T-helper 2 cell treated with Interferon-gamma antibody and Interleukin-4, amounts not matched to agents 5 μg/mL and 100 μg/mL, for 36 hours (primary cell): ENCODE measurements around the gene ADRA2B.
"Not testable (repeated sequence)": the region's sequence is repeated elsewhere in the genome, so short reads cannot be mapped to it uniquely, and the experiment has no call there.

Experiments used
- DNase-seq: peaks from one replicate; pipeline ENCODE4 v3.0.0; 2021; ENCODE audit warnings: low spot score
- H3K27ac Mint-ChIP-seq: one replicate; pipeline ENCODE4 v1.8.0; 2021; ENCODE audit warnings: mild to moderate bottlenecking, mixed read lengths
- H3K27me3 Mint-ChIP-seq: one replicate; pipeline ENCODE4 v1.8.0; 2021; ENCODE audit warnings: low read depth, mixed read lengths
- H3K36me3 Mint-ChIP-seq: one replicate; pipeline ENCODE4 v1.8.0; 2021; ENCODE audit warnings: low read depth, mixed read lengths
- H3K4me1 Mint-ChIP-seq: one replicate; pipeline ENCODE4 v1.8.0; 2021; ENCODE audit warnings: low read depth, mixed read lengths
- H3K4me3 Mint-ChIP-seq: one replicate; pipeline ENCODE4 v1.8.0; 2022; ENCODE audit warnings: mild to moderate bottlenecking, moderate library complexity, mixed read lengths
- H3K9me3 Mint-ChIP-seq: one replicate; pipeline ENCODE4 v1.8.0; 2021; ENCODE audit warnings: mixed read lengths

Gene ADRA2B

GRCh38 chr2:96145848-96146152 is 29.4 kb upstream of the ADRA2B start:
- H3K36me3 Mint-ChIP-seq, result peaks cover 21% of the 10 kb centered on the region
- peaks cover 60% of the 10 kb centered on the region for H3K4me1 Mint-ChIP-seq
- DNase-seq, result no peak
- peak overlapping the region; percentile 95 for H3K27ac Mint-ChIP-seq
- H3K9me3 Mint-ChIP-seq, result no peaks in the 10 kb centered on the region
- H3K27me3 Mint-ChIP-seq, result no peaks in the 10 kb centered on the region
- peak overlapping the region; percentile 76 for H3K4me3 Mint-ChIP-seq

DNA sequence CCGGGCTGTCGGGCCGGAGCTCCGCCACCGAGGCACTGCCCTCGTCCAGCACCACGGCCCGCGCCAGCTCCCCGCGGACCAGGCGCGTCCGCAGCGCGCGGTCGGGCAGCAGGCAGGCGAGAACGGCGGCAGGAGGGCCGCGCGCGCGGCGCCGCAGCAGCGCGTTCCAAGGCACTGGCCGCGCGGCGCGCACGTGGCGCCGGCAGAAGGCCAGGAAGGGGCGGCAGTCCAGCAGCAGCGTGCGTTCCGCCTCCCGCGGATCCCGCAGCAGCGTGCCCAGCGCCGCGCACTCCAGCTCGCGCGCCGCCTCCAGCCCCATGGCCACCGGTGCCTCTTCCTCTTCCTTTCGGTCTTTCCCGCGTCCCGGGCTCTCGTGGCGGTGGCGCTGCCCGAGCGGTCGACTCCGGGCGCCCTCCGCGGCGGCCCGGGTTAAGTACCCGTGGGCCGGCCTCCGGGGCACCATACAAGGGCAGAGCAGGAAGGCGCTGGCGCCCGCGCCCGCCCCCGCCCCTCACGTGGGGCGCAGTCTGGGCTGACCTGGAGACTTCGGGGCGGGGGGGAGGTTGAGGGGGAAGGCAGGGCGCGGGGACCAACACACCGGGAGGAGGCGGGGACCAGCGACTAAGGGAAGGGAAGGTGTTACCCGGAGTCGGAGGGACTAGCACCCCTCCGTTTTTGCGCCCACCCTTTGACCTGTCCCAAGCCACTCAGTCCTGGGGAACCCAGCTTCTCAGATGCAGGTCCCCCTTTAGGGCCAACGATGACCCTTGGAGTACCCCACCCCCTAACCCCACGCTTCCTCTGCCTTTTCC is 28.9 kb upstream of the ADRA2B start, which contains the start of gene DUSP2:
Gene DUSP2, minus strand, starts transcription at position 405 of the 812 bp plus-strand sequence. Its CDS starts 86 bp downstream, at position 319.
- H3K4me3 Mint-ChIP-seq, result peak within 1 kb of the TSS; percentile 93
- peaks cover 57% of the 10 kb centered on the region for H3K4me1 Mint-ChIP-seq
- H3K27ac Mint-ChIP-seq, result peak within 1 kb of the TSS; percentile 95
- peaks cover 21% of the 10 kb centered on the region for H3K36me3 Mint-ChIP-seq
- peak; percentile 96 for DNase-seq
- H3K9me3 Mint-ChIP-seq, result no peaks in the 10 kb centered on the region
- H3K27me3 Mint-ChIP-seq, result no peaks in the 10 kb centered on the region

DNA sequence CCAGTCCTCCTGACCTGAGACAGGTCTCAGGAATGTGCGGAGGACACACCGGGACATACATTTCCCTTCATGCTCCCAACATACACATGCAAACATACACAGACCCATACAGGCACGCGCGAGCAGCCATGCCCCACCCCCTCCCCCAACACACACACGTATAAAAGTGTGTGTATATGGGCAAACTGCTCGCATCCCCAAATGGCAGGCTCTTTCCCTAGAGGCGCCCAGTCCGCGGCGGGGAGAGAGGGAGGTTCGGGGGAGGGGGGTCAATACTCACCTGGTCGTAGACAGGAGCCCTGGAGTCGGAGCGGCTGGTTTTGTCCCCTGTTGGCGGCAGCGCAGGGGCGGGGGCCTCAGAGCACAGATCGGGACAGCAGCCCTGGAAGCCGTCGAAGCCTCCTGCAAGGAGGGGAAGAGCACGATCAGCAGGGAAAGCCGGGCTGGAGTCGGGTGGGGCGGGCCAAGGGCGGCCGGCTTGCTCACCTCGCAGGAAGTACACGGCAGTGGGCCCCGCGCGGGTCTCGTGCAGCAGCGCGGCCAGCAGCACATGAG is 28.2 kb upstream of the ADRA2B start:
- peaks cover 21% of the 10 kb centered on the region for H3K36me3 Mint-ChIP-seq
- no peak for DNase-seq
- H3K4me1 Mint-ChIP-seq, result peaks cover 57% of the 10 kb centered on the region
- peak overlapping the region; percentile 92 for H3K27ac Mint-ChIP-seq
- H3K9me3 Mint-ChIP-seq, result no peaks in the 10 kb centered on the region
- H3K27me3 Mint-ChIP-seq, result no peaks in the 10 kb centered on the region
- H3K4me3 Mint-ChIP-seq, result peak overlapping the region; percentile 93

DNA sequence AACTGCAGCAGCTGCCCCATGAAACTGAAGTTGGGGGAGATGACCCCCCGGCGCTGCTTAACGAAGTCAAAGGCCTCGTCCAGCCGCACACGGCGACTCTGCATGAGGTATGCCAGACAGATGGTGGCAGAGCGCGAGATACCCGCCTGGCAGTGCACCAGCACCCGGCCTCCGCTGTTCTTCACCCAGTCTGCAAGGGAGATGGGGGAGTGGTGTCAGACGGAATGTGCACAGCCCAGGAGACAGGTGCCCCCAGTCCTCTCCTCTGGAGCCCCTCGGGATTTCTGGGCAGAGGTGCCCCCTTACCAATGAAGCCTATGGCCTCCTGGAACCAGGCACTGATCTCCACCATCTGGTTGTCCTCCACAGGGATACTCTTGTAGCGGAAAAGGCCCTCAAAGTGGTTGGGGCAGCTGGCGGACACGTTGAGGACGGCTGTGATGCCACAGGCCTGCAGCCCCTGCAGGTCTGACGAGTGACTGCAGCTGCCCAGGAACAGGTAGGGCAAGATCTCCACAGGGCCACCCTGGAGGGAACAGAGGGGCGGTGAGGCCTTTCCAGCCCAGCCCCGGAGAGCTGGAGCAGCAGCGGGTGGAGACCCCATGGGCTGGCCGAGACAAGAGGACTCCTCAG is 27.6 kb upstream of the ADRA2B start:
- no peaks in the 10 kb centered on the region for H3K27me3 Mint-ChIP-seq
- DNase-seq, result peak; percentile 45
- peak overlapping the region; percentile 93 for H3K4me3 Mint-ChIP-seq
- H3K27ac Mint-ChIP-seq, result peak overlapping the region; percentile 92
- H3K9me3 Mint-ChIP-seq, result no peaks in the 10 kb centered on the region
- H3K36me3 Mint-ChIP-seq, result peaks cover 21% of the 10 kb centered on the region
- peaks cover 54% of the 10 kb centered on the region for H3K4me1 Mint-ChIP-seq

- DNase-seq, result no peak
- H3K36me3 Mint-ChIP-seq, result peaks cover 21% of the 10 kb centered on the region
- no peaks in the 10 kb centered on the region for H3K27me3 Mint-ChIP-seq
- peak overlapping the region; percentile 93 for H3K4me3 Mint-ChIP-seq
- peak overlapping the region; percentile 92 for H3K27ac Mint-ChIP-seq
- H3K4me1 Mint-ChIP-seq, result peaks cover 48% of the 10 kb centered on the region
- H3K9me3 Mint-ChIP-seq, result no peaks in the 10 kb centered on the region
These were observed 27.0 kb upstream of the ADRA2B start for GRCh38 chr2:96143231-96143847.

DNA sequence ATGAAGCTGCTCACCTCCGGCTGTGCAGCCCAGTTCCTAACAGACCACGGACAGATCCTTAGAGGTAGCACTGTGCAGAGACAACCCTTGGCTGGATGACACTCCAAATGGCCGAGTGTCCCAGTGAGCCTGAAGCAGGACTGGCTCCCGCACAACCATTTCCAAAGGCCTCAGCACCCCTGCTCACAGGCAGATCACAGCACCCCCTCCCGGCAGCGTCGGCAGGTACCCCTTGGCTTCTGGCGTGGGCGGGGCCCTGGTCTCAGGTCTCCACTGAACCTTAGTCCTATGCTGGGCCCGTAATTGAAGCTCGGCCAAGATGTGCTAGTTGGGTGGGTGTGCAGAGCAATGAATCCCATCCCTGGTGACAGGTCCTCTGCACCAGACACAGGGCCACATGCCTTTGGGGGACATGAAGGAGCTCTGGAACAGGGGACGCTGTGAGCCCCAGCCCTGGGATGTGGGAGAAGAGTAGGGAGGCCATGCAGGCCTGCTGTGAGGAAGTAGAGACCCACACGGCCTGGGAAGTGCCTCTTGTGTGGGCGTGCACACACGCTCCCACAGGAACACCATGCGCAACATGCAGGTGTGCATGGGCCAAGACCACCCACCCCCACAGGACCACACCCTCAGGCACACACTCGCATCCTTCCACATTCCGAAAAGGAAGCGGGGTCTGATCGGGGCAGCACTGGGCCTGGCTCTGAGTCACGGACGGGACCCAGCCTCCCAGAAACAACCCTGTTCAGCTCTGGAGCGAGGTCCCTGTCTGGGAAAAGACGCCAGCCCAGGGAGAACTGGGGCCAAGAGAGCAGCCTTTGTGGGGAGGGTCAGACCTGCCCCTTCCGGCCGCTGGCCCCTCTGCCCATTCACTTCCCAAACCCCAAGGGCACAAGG is 26.1 kb upstream of the ADRA2B start:
- H3K9me3 Mint-ChIP-seq, result no peaks in the 10 kb centered on the region
- peak; percentile 63 for DNase-seq
- peaks cover 39% of the 10 kb centered on the region for H3K4me1 Mint-ChIP-seq
- H3K27ac Mint-ChIP-seq, result peak overlapping the region; percentile 47
- H3K36me3 Mint-ChIP-seq, result peaks cover 21% of the 10 kb centered on the region
- peak overlapping the region; percentile 49 for H3K4me3 Mint-ChIP-seq
- no peaks in the 10 kb centered on the region for H3K27me3 Mint-ChIP-seq

GRCh38 chr2:96141624-96141967 is 25.2 kb upstream of the ADRA2B start:
- not testable (repeated sequence) for DNase-seq, H3K27me3 Mint-ChIP-seq, H3K4me3 Mint-ChIP-seq, H3K9me3 Mint-ChIP-seq, H3K27ac Mint-ChIP-seq
- peaks cover 21% of the 10 kb centered on the region for H3K36me3 Mint-ChIP-seq
- peaks cover 31% of the 10 kb centered on the region for H3K4me1 Mint-ChIP-seq

GRCh38 chr2:96140941-96141623 is 24.7 kb upstream of the ADRA2B start:
- Mint-ChIP-seq H3K27ac (no peak overlapping the region), H3K4me3 (no peak overlapping the region), H3K9me3 (no peaks in the 10 kb centered on the region), H3K36me3 (peaks cover 21% of the 10 kb centered on the region), H3K27me3 (no peaks in the 10 kb centered on the region), H3K4me1 (peaks cover 26% of the 10 kb centered on the region)
- DNase-seq, result no peak

GRCh38 chr2:96139181-96139758 is 22.9 kb upstream of the ADRA2B start:
- H3K4me1 Mint-ChIP-seq, result peaks cover 17% of the 10 kb centered on the region
- H3K27ac Mint-ChIP-seq, result no peak overlapping the region
- H3K36me3 Mint-ChIP-seq, result peaks cover 19% of the 10 kb centered on the region
- no peaks in the 10 kb centered on the region for H3K27me3 Mint-ChIP-seq
- no peak for DNase-seq
- no peak overlapping the region for H3K4me3 Mint-ChIP-seq
- H3K9me3 Mint-ChIP-seq, result no peaks in the 10 kb centered on the region

DNA sequence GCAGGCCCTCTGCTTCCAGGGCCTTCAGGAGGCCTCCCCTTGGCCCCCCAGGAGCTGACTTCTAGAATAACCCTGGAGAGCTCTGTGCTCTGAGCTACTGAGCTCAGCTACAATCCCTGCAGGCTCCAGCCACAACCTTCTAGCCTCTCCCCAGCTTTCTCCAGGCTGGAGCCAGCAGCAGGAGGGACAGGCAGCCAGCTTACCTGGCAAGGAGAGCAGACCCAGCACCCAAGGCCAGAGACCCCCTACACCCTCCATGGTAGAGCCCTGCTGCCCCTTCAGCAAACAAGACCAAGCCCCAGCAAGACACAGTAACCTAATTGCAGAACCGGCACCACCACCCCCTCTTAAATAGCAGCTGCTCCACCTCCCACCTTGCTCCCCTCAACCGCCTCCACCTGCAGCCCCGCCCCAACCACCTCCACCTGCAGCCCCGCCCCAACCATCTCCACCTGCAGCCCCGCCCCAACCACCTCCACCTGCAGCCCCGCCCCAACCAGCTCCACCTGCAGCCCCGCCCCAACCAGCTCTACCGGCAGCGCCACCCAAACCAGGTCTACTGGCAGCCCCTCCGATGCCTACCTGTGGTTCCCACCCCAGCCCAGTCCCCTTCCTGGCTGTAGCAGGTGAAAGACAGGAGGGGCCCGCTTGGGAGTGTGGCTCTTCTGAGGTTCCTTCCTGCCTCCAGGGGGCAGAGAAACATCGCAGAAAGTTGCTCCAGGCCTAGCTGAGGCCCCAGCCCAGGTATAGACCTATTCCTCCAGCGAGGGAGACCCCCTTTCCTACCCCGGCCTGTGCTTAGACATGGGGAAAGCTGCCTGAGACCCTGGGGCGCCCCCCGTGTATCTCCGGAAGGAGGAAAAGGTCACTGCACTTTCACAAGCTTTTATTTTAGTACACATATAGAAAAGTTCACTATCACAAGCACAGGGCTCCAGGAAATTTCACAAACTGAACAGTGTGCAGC is 22.1 kb upstream of the ADRA2B start, which contains the start of gene ASTL:
Gene ASTL, minus strand, starts transcription at position 324 of the 967 bp plus-strand sequence. Its CDS starts 66 bp downstream, at position 258.
- H3K4me3 Mint-ChIP-seq, result no peak within 1 kb of the TSS
- DNase-seq, result peak; percentile 35
- H3K36me3 Mint-ChIP-seq, result peaks cover 12% of the 10 kb centered on the region
- H3K9me3 Mint-ChIP-seq, result no peaks in the 10 kb centered on the region
- H3K4me1 Mint-ChIP-seq, result peaks cover 12% of the 10 kb centered on the region
- H3K27ac Mint-ChIP-seq, result no peak within 1 kb of the TSS
- no peaks in the 10 kb centered on the region for H3K27me3 Mint-ChIP-seq

GRCh38 chr2:96137321-96138178 is 21.2 kb upstream of the ADRA2B start:
- Mint-ChIP-seq H3K27me3 (no peaks in the 10 kb centered on the region), H3K9me3 (no peaks in the 10 kb centered on the region), H3K27ac (no peak overlapping the region), H3K4me1 (peaks cover 7% of the 10 kb centered on the region), H3K4me3 (no peak overlapping the region), H3K36me3 (peaks cover 8% of the 10 kb centered on the region)
- no peak for DNase-seq
